Peyer's patch (tissue), 4 donors: ENCODE data around the gene DNAJC30.

Experiments used
- POLR2A ChIP-seq, 2 donors: fragments of 450-650 bp; IDR thresholded peaks; one replicate each; pipeline ENCODE4 v1.5.1; 2017; ENCODE audit warnings: antibody characterized with exemption in 2 of 2, mild to moderate bottlenecking in 2 of 2, moderate library complexity in 2 of 2
- TF ChIP-seq, protein P1 (sequence below), 6 experiments: fragments of 450-650 bp in 4 of 6; fragments of 200-600 bp in 2 of 6; sonication (generic) in 1 of 6; IDR thresholded peaks; one replicate each; pipeline ENCODE4 v1.5.1; 2017 to 2019; ENCODE audit warnings: antibody characterized with exemption in 6 of 6, mild to moderate bottlenecking in 3 of 6, moderate library complexity in 1 of 6

DNA sequence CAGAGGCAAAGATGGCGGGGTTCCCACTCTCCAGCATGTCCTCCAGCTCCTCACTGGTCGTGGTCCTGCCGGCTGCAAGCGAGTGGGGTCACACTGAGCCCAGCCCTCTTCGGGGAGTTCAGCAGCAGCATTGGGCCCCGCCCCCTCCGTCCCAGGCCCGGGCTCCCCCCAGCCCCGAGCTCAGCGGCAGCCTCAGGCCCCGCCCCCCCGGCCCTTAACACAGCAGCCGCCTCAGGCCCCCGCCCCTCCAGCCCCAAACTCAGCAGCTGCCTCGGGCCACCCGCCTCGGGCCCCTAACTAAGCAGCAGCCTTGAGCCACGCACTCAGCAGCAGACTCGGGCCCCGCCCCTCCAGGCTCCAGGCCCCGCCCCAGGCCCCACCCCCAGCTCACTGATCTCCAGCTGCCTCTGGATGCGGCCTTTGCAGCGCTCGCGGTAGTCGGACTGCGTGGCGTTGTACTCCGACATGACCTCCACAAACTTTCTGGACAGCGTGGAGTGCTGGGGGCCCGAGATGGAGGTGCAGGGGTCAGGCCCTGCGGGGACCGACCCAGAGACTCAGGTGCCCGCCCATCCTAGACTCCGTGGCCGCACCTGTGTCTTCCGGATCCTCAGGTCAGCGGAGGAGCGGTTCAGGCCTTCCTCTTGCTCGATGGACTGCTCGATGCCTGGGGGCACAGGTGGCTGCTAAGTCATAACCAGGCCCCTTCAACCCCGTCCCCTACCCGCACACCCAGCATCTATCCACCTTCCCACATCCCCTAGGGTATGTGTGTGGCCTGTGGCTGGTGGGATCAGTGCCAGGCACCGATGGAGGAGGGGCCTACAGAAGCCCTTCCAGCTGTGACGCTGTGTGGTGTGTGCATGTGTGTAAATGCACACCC is 20.7 kb upstream of the DNAJC30 start:
- no peak for TF ChIP-seq POLR2A (IDR thresholded peaks at IDR 0.05)
- TF ChIP-seq, protein P1, sequence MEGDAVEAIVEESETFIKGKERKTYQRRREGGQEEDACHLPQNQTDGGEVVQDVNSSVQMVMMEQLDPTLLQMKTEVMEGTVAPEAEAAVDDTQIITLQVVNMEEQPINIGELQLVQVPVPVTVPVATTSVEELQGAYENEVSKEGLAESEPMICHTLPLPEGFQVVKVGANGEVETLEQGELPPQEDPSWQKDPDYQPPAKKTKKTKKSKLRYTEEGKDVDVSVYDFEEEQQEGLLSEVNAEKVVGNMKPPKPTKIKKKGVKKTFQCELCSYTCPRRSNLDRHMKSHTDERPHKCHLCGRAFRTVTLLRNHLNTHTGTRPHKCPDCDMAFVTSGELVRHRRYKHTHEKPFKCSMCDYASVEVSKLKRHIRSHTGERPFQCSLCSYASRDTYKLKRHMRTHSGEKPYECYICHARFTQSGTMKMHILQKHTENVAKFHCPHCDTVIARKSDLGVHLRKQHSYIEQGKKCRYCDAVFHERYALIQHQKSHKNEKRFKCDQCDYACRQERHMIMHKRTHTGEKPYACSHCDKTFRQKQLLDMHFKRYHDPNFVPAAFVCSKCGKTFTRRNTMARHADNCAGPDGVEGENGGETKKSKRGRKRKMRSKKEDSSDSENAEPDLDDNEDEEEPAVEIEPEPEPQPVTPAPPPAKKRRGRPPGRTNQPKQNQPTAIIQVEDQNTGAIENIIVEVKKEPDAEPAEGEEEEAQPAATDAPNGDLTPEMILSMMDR (IDR thresholded peaks at IDR 0.05) = no peak
